ENCODE measurements around the gene PACRGL. TPM values are rescaled to one million over a fixed set of nuclear protein-coding genes. Genes with fewer than 3 reads are reported as not detected.

The PACRGL gene
- total RNA-seq, 4 donors from 2014 or later = 26.4 to 64.3 (median 39.4) TPM

GRCh38 chr4:20752641-20753040 is 52.4 kb downstream of the PACRGL start:
- no peak overlapping the region for H3K27ac ChIP-seq
- no peaks in the 10 kb centered on the region for H3K36me3 ChIP-seq
- no peaks in the 10 kb centered on the region for H3K4me1 ChIP-seq
- no peaks in the 10 kb centered on the region for H3K27me3 ChIP-seq
- no peak for DNase-seq
- TF ChIP-seq POLR2A (IDR thresholded peaks at IDR 0.05) (no peak), CTCF (IDR thresholded peaks at IDR 0.05) (no peak)
- intact Hi-C loops (cut with DNase I; ENCODE audit: low total_unique reads) = no loop called here
- no peaks in the 10 kb centered on the region for H3K9me3 ChIP-seq
- H3K4me3 ChIP-seq = no peak overlapping the region

GRCh38 chr4:20754036-20754435 is 53.8 kb downstream of the PACRGL start:
- no peaks in the 10 kb centered on the region for H3K4me1 ChIP-seq
- H3K4me3 ChIP-seq = no peak overlapping the region
- H3K27me3 ChIP-seq = no peaks in the 10 kb centered on the region
- no peak for TF ChIP-seq CTCF (IDR thresholded peaks at IDR 0.05)
- TF ChIP-seq POLR2A (IDR thresholded peaks at IDR 0.05) = no peak
- H3K36me3 ChIP-seq = no peaks in the 10 kb centered on the region
- no peaks in the 10 kb centered on the region for H3K9me3 ChIP-seq
- no peak for DNase-seq
- H3K27ac ChIP-seq = no peak overlapping the region
- intact Hi-C loops (cut with DNase I; ENCODE audit: low total_unique reads) = no loop called here

- H3K36me3 ChIP-seq = no peaks in the 10 kb centered on the region
- no peak overlapping the region for H3K27ac ChIP-seq
- H3K27me3 ChIP-seq = no peaks in the 10 kb centered on the region
- H3K4me1 ChIP-seq = no peaks in the 10 kb centered on the region
- no peak for DNase-seq
- no peak overlapping the region for H3K4me3 ChIP-seq
- intact Hi-C loops (cut with DNase I; ENCODE audit: low total_unique reads) = no loop called here
- H3K9me3 ChIP-seq = no peaks in the 10 kb centered on the region
- TF ChIP-seq CTCF (IDR thresholded peaks at IDR 0.05) = no peak
- TF ChIP-seq POLR2A (IDR thresholded peaks at IDR 0.05) = no peak
These were observed 59.8 kb downstream of the PACRGL start for GRCh38 chr4:20760053-20760452.

GRCh38 chr4:20761382-20761781 is 61.1 kb downstream of the PACRGL start:
- no peaks in the 10 kb centered on the region for H3K36me3 ChIP-seq
- H3K4me3 ChIP-seq = no peak overlapping the region
- no peak for DNase-seq
- no peaks in the 10 kb centered on the region for H3K27me3 ChIP-seq
- H3K9me3 ChIP-seq = no peaks in the 10 kb centered on the region
- no peaks in the 10 kb centered on the region for H3K4me1 ChIP-seq
- intact Hi-C loops (cut with DNase I; ENCODE audit: low total_unique reads) = no loop called here
- no peak for TF ChIP-seq CTCF (IDR thresholded peaks at IDR 0.05)
- no peak for TF ChIP-seq POLR2A (IDR thresholded peaks at IDR 0.05)
- no peak overlapping the region for H3K27ac ChIP-seq

- TF ChIP-seq POLR2A (IDR thresholded peaks at IDR 0.05) = no peak
- TF ChIP-seq CTCF (IDR thresholded peaks at IDR 0.05) = no peak
- Histone ChIP-seq H3K4me1 (no peaks in the 10 kb centered on the region), H3K9me3 (no peaks in the 10 kb centered on the region), H3K36me3 (no peaks in the 10 kb centered on the region), H3K4me3 (no peak overlapping the region), H3K27me3 (no peaks in the 10 kb centered on the region), H3K27ac (no peak overlapping the region)
- no peak for DNase-seq
- intact Hi-C loops (cut with DNase I; ENCODE audit: low total_unique reads) = no loop called here
These were observed 61.6 kb downstream of the PACRGL start for GRCh38 chr4:20761826-20762225.
